Pons (tissue), 1 donor: ENCODE measurements around the gene TBPL1.
"Not testable (repeated sequence)": the region's sequence is repeated elsewhere in the genome, so short reads cannot be mapped to it uniquely, and the experiment has no call there.

Experiments
- DNase-seq: peaks from one replicate; pipeline ENCODE4 v3.0.0-alpha.2; 2016; ENCODE audit warnings: low spot score

TBPL1 gene

GRCh38 chr6:133952815-133953633 lies at the start of gene TBPL1:
Gene TBPL1, plus strand, starts transcription at chr6:133953224. Its CDS starts 26,902 bp downstream, at chr6:133980126.
- peak; percentile 97 for DNase-seq

- DNase-seq = no peak
Observed at GRCh38 chr6:133903855-133904254, 49.2 kb upstream of the TBPL1 start.

GRCh38 chr6:133906050-133906449 lies 47.0 kb upstream of the TBPL1 start:
- DNase-seq = no peak

GRCh38 chr6:133916650-133917151 lies 36.3 kb upstream of the TBPL1 start:
- DNase-seq = peak; percentile 92

- no peak for DNase-seq
Observed at GRCh38 chr6:133917781-133918180, 35.2 kb upstream of the TBPL1 start.

- DNase-seq = no peak
Observed at GRCh38 chr6:133918208-133918930, 34.7 kb upstream of the TBPL1 start.

GRCh38 chr6:133919362-133919761 lies 33.7 kb upstream of the TBPL1 start:
- DNase-seq = no peak

- peak; percentile 92 for DNase-seq
Observed at GRCh38 chr6:133921249-133921859, 31.7 kb upstream of the TBPL1 start.

- peak; percentile 94 for DNase-seq
Observed at GRCh38 chr6:133923938-133924593, 29.0 kb upstream of the TBPL1 start.

GRCh38 chr6:133931221-133931620 lies 21.8 kb upstream of the TBPL1 start:
- DNase-seq = not testable (repeated sequence)

GRCh38 chr6:133936352-133936751 lies 16.7 kb upstream of the TBPL1 start:
- not testable (repeated sequence) for DNase-seq

- no peak for DNase-seq
Observed at GRCh38 chr6:133937909-133938308, 15.1 kb upstream of the TBPL1 start.

- no peak for DNase-seq
Observed at GRCh38 chr6:133938533-133938932, 14.5 kb upstream of the TBPL1 start.

- DNase-seq = no peak
Observed at GRCh38 chr6:133939778-133940667, 13.0 kb upstream of the TBPL1 start.

- DNase-seq = no peak
Observed at GRCh38 chr6:133945158-133945557, 7.9 kb upstream of the TBPL1 start.

- DNase-seq = no peak
Observed at GRCh38 chr6:133947302-133947900, 5.6 kb upstream of the TBPL1 start.

GRCh38 chr6:133948472-133948871 lies 4.6 kb upstream of the TBPL1 start:
- DNase-seq = no peak

- DNase-seq = no peak
Observed at GRCh38 chr6:133951227-133951626, 1.8 kb upstream of the TBPL1 start.

- DNase-seq = peak; percentile 56
Observed at GRCh38 chr6:133951881-133952814, 876 bp upstream of the TBPL1 start.
